Activated CD8-positive, alpha-beta T cell treated with anti-CD3 and anti-CD28 coated beads for 36 hours (primary cell): Measurements from ENCODE around the gene TCP11. TPM values are rescaled to one million over a fixed set of nuclear protein-coding genes. Genes with fewer than 3 reads are reported as not detected.

ENCODE experiments used
- ATAC-seq: fragments of 200-7000 bp; cut with Tn5 transposase; one replicate; pipeline ENCODE4 v1.10.0; 2021; ENCODE audit warnings: mild to moderate bottlenecking, moderate library complexity
- CTCF ChIA-PET: fragments of 350-600 bp; sonication (Branson Sonifier 250); formaldehyde crosslinking; loops from one replicate; lab custom pipeline; 2021; ENCODE audit warnings: antibody characterized with exemption; lab: Charles Lee
- POLR2A ChIA-PET: fragments of 350-600 bp; sonication (Branson Sonifier 250); formaldehyde crosslinking; loops from one replicate; lab custom pipeline; 2021; ENCODE audit warnings: antibody characterized with exemption; lab: Charles Lee
- DNase-seq: peaks from one replicate; pipeline ENCODE4 v3.0.0-alpha.2; 2020
- H3K27ac Mint-ChIP-seq: one replicate; pipeline ENCODE4 v1.8.0; 2021; ENCODE audit warnings: mild to moderate bottlenecking, mixed read lengths
- H3K27me3 Mint-ChIP-seq: one replicate; pipeline ENCODE4 v1.8.0; 2021; ENCODE audit warnings: mixed read lengths
- H3K36me3 Mint-ChIP-seq: one replicate; pipeline ENCODE4 v1.8.0; 2021; ENCODE audit warnings: low read depth, mixed read lengths
- H3K4me1 Mint-ChIP-seq: one replicate; pipeline ENCODE4 v1.8.0; 2021; ENCODE audit warnings: low read depth, mixed read lengths
- H3K4me3 Mint-ChIP-seq: one replicate; pipeline ENCODE4 v1.8.0; 2021; ENCODE audit warnings: mild to moderate bottlenecking, moderate library complexity, mixed read lengths
- H3K9me3 Mint-ChIP-seq: one replicate; pipeline ENCODE4 v1.8.0; 2021; ENCODE audit warnings: mixed read lengths
- intact Hi-C: fragments of 100-400 bp; cut with micrococcal nuclease; formaldehyde crosslinking; loops from one replicate; pipeline ENCODE4 v1.10.0; 2022
- total RNA-seq, 2 experiments: library from RNA; stranded (reverse); gene quantifications; one replicate each; pipeline ENCODE4 v1.2.3, GENCODE V29; 2021
- TF ChIP-seq, protein P1 (sequence below): fragments of 200-600 bp; IDR thresholded peaks from one replicate; pipeline ENCODE4 v1.8.0; 2022; ENCODE audit warnings: antibody characterized with exemption, mild to moderate bottlenecking

The TCP11 gene
- total RNA-seq, 2 experiments from 2014 or later, result not detected

GRCh38 chr6:35178012-35178411 is 36.9 kb upstream of the TCP11 start:
- no peaks in the 10 kb centered on the region for H3K9me3 Mint-ChIP-seq
- no peak overlapping the region for H3K4me3 Mint-ChIP-seq
- no peak overlapping the region for H3K27ac Mint-ChIP-seq
- H3K36me3 Mint-ChIP-seq, result no peaks in the 10 kb centered on the region
- ChIA-PET POLR2A (no interaction called here), CTCF (interaction anchor here (0.7 to 1.3 kb wide), 3 partner anchors 25 to 62 kb away, joined by 3 read pairs; no protein-coding TSS in a partner anchor)
- intact Hi-C loops, result no loop called here
- peaks cover 8% of the 10 kb centered on the region for H3K27me3 Mint-ChIP-seq
- DNase-seq, result no peak
- TF ChIP-seq, protein P1, sequence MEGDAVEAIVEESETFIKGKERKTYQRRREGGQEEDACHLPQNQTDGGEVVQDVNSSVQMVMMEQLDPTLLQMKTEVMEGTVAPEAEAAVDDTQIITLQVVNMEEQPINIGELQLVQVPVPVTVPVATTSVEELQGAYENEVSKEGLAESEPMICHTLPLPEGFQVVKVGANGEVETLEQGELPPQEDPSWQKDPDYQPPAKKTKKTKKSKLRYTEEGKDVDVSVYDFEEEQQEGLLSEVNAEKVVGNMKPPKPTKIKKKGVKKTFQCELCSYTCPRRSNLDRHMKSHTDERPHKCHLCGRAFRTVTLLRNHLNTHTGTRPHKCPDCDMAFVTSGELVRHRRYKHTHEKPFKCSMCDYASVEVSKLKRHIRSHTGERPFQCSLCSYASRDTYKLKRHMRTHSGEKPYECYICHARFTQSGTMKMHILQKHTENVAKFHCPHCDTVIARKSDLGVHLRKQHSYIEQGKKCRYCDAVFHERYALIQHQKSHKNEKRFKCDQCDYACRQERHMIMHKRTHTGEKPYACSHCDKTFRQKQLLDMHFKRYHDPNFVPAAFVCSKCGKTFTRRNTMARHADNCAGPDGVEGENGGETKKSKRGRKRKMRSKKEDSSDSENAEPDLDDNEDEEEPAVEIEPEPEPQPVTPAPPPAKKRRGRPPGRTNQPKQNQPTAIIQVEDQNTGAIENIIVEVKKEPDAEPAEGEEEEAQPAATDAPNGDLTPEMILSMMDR, result no peak
- H3K4me1 Mint-ChIP-seq, result no peaks in the 10 kb centered on the region
- ATAC-seq, result no peak

DNA sequence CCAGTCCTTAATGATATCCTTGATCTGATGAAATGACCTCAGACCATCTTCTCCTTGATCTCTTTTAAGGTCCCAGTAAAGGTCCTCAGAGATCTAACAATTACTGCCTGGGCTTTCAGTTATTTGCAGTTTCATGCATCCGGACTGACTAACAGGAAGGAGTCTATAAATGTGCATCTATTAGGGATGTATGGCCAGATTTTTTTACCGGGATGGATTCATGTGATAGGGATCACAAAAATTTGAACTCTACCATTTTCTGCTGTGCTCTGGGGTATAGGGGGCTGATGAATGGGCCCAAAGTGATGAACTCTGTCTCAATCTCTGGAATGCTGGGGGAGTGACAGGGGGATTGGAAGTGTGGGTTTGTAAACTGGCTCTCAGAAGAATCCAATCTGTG is 36.5 kb upstream of the TCP11 start:
- DNase-seq, result no peak
- H3K36me3 Mint-ChIP-seq, result no peaks in the 10 kb centered on the region
- peaks cover 5% of the 10 kb centered on the region for H3K27me3 Mint-ChIP-seq
- TF ChIP-seq, protein P1, result no peak
- ChIA-PET CTCF (interaction anchor here (1.3 to 1.6 kb wide), 3 partner anchors 30 to 63 kb away, joined by 3 to 4 read pairs (median 3); no protein-coding TSS in a partner anchor), POLR2A (no interaction called here)
- H3K4me3 Mint-ChIP-seq, result no peak overlapping the region
- intact Hi-C loops, result no loop called here
- H3K27ac Mint-ChIP-seq, result no peak overlapping the region
- no peak for ATAC-seq
- no peaks in the 10 kb centered on the region for H3K4me1 Mint-ChIP-seq
- H3K9me3 Mint-ChIP-seq, result no peaks in the 10 kb centered on the region

- CTCF ChIA-PET, result interaction anchor here (1.1 to 1.6 kb wide), 2 partner anchors 29 to 64 kb away, joined by 4 to 6 read pairs; no protein-coding TSS in a partner anchor
- TF ChIP-seq, protein P1, result no peak
- ATAC-seq (no peak), DNase-seq (no peak)
- H3K27ac Mint-ChIP-seq, result no peak overlapping the region
- no peaks in the 10 kb centered on the region for H3K36me3 Mint-ChIP-seq
- peaks cover 5% of the 10 kb centered on the region for H3K27me3 Mint-ChIP-seq
- H3K4me3 Mint-ChIP-seq, result no peak overlapping the region
- intact Hi-C loops, result no loop called here
- no peaks in the 10 kb centered on the region for H3K9me3 Mint-ChIP-seq
- no peaks in the 10 kb centered on the region for H3K4me1 Mint-ChIP-seq
- POLR2A ChIA-PET, result no interaction called here
Measured at GRCh38 chr6:35177157-35177556, 36.0 kb upstream of the TCP11 start.

- Mint-ChIP-seq H3K4me1 (no peaks in the 10 kb centered on the region), H3K36me3 (no peaks in the 10 kb centered on the region), H3K27ac (no peak overlapping the region), H3K4me3 (no peak overlapping the region), H3K9me3 (no peaks in the 10 kb centered on the region), H3K27me3 (peaks cover 5% of the 10 kb centered on the region)
- intact Hi-C loops, result no loop called here
- no peak for ATAC-seq
- POLR2A ChIA-PET, result no interaction called here
- TF ChIP-seq, protein P1, result no peak
- DNase-seq, result no peak
- CTCF ChIA-PET, result interaction anchor here (1.1 to 2.2 kb wide), 3 partner anchors 28 to 64 kb away, joined by 4 to 7 read pairs (median 6); no protein-coding TSS in a partner anchor
Measured at GRCh38 chr6:35176301-35177024, 35.3 kb upstream of the TCP11 start.

DNA sequence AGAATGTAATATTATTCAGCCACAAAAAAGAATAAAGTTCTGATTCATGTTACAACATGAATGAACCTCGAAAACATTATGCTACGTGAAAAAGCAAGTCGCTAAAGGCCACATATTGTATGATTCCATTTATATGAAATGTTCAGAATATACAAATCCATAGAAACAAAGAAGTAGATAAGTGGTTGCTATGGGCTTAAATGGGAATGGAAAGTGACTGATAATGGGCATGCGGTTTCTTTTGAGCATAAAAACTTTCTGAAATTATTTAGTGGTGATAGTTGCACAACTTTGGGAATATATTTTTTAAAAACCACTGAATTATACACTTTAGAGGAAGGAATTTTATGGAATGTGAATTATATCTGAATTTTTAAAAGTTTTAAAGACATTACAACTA is 33.4 kb upstream of the TCP11 start:
- no peak overlapping the region for H3K4me3 Mint-ChIP-seq
- DNase-seq (no peak), ATAC-seq (no peak)
- ChIA-PET POLR2A (no interaction called here), CTCF (interaction anchor here (1.5 to 2.2 kb wide), 2 partner anchors 30 to 31 kb away, joined by 5 to 7 read pairs; no protein-coding TSS in a partner anchor)
- H3K4me1 Mint-ChIP-seq, result no peaks in the 10 kb centered on the region
- H3K36me3 Mint-ChIP-seq, result no peaks in the 10 kb centered on the region
- peaks cover 5% of the 10 kb centered on the region for H3K27me3 Mint-ChIP-seq
- intact Hi-C loops, result no loop called here
- peaks cover 3% of the 10 kb centered on the region for H3K9me3 Mint-ChIP-seq
- TF ChIP-seq, protein P1, result no peak
- no peak overlapping the region for H3K27ac Mint-ChIP-seq
